HS-5 (cell line): Measurements from ENCODE around the gene LBP.
"Not testable (repeated sequence)": the region's sequence is repeated elsewhere in the genome, so short reads cannot be mapped to it uniquely, and the experiment has no call there.

Experiments used
- DNase-seq: peaks from one replicate; pipeline ENCODE4 v3.0.0-alpha.2; 2012; ENCODE audit warnings: low read depth

LBP gene, protein sequence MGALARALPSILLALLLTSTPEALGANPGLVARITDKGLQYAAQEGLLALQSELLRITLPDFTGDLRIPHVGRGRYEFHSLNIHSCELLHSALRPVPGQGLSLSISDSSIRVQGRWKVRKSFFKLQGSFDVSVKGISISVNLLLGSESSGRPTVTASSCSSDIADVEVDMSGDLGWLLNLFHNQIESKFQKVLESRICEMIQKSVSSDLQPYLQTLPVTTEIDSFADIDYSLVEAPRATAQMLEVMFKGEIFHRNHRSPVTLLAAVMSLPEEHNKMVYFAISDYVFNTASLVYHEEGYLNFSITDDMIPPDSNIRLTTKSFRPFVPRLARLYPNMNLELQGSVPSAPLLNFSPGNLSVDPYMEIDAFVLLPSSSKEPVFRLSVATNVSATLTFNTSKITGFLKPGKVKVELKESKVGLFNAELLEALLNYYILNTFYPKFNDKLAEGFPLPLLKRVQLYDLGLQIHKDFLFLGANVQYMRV

DNA sequence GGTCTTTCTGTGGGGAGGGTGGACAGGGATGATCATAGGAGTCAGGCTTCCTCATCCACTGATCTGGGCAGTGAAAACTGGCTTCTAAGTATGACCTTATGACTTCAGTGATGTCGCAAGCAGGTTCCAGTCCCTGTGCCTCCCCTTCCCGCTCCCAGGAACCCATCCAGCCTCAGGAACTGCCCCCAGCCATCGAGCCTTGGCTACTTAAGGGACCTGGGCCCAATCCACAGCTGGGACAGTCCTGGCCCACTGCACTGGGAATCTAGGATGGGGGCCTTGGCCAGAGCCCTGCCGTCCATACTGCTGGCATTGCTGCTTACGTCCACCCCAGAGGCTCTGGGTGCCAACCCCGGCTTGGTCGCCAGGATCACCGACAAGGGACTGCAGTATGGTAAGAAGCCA, at the start of gene LBP:
Gene LBP, plus strand, starts transcription at position 236 of the 405 bp plus-strand sequence. Its CDS starts 35 bp downstream, at position 271.
- DNase-seq = no peak

DNA sequence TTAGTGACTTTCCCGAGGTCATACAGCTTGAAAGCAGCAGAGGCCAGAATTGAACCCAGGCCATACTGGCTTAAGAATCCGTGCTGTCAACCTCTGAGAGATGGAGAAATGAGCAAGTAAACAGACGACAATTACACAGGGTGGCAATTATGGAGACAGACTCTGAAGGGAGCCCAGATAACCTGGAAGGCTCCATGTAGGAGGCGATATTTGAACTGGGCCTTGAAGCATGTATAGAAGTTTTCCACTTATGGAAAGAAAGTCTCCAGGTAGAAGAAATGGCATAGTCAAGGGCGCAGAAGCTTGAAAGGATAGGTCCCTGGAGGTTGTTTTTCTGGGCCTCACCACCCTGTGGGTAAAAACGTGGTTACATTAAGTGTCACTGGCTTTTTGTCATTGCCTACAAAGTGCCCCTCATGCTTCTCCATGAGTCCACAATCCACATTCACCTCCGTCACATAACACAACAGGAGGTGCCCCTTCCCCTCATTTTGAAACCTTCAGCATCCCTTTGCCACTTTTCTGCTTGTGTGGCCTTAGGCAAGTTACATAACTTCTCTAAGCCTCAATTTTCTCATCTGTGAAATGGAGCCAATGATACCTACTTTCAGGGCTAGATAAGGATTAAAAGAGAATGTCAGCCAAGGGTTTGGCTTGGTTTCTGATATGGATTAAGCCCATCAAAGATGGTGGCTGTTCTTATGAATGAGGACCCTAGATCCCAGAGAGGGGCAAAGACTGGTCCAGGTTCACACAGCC, 48.2 kb upstream of the LBP start:
- DNase-seq = no peak

DNA sequence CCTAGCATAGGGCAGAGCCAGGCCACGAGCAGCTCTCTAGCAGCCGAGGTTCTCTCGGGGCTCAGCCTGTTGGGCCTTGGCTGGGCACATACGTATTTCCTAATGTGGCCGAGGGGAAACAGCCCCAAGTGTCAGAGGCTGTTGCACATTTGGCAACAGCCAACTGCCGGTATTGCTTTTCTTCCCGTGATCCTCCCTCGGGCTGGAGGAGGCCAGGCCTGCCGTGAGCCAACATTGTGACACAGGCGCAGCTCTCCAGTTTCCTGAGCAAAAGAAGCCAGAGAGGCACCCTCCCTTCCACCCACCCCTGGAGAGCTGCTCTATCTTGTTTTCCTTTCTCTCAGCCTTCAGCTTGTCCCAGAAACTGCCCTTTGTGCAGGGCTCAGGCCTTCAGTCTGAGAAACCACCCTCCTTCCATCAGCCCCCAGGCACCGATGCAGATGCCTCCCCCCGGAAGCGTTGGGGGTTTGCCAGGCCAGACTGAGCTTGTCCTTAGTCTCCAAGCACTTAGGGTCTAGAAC, 47.5 kb upstream of the LBP start:
- DNase-seq = no peak

DNA sequence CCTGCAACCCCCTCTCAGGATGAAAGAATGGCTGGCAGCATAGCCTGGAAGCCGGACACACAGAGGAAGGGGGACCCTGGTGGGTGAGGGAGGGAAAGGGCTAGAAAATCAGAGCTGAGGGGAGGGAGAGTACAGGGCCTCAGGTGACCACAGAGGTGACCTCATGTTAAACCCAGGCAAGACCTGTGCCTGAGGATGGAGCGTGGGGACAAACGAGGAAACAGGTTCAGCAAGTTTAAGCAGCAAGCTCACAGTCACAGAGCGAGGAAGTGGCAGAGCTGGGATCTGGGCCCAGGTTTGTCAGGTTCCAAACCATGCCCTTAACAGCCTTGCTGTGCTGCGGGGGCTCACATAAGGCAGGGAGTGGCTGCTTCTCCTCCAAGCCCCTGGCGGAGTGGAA, 46.3 kb upstream of the LBP start:
- no peak for DNase-seq

DNA sequence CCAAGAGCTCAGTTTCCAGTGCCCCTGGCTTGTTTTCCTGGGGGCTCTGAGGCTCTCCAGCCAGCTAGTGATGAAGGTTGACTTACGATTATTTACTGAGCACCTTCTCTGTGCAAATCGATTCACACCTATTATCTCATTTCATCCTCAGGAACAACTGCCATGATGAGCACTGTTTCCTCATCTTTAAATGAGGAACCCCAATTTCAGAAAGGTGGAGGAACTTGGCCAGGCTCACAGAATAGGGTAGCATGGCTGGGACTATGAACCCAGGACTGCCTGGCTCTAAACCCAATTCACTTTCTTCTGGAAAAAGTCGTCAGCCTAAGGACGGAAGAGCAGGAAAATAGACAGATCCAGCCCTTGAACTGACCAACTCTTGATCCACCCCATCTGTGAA, 45.8 kb upstream of the LBP start:
- DNase-seq = no peak

DNA sequence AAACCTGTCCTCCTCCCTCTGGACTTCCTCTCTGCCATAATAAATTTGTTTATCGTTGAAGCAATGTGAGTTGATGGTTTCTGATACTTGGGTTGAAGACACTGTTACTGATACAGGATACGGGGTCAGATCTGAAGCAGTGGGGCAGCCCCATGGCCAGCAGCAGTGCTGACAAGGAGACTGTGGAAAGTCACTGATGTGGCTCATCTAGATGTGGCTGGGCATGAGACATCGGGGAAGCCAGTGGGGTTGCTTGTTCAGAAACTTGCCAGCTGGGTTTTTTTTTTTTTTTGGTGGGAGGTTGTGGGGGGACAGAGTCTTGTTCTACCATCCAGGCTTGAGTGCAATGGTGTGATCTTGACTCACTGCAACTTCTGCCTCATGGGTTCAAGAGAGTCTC, 45.0 kb upstream of the LBP start:
- DNase-seq = no peak

DNA sequence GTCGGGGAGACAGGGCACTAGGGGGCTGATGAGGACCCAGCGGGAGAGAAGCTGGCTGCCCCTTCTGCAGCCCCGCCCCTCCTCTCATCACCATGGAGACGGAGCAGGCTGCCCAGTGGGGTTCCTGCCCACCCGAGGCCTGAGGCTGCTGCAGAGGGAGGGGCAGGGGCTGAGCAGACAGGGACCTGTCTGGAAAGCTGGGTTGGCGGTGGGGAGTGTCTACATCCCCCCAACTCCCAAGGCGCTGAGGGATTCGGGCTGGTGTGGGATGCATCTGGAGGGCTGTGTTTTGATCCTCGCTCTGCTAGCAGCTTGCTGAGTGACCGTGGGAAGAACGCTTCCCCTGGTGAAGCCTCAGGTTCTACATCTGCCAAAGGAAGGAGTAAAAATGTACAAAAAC, 43.5 kb upstream of the LBP start:
- no peak for DNase-seq

DNA sequence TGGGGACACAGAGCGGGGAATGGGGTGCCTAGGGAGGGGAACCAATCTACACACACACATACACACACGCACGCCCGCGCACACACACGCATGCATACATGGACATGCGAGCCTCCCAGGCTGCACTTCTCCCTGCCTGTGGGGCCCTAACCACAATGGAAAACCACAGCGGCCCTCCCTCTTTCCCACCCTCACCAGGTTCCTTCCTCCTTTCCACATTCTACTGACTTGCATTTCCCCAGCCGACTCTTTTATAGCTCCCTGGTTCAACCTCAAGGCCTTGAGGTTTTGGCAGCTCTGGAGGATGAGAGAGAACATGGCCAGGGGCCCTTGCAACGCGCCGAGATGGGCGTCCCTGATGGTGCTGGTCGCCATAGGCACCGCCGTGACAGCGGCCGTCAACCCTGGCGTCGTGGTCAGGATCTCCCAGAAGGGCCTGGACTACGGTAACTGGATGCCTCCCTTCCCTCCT, 42.3 kb upstream of the LBP start, which contains the start of gene BPI:
Gene BPI, plus strand, starts transcription at position 249 of the 472 bp plus-strand sequence. Its CDS starts 68 bp downstream, at position 317.
- DNase-seq = no peak

DNA sequence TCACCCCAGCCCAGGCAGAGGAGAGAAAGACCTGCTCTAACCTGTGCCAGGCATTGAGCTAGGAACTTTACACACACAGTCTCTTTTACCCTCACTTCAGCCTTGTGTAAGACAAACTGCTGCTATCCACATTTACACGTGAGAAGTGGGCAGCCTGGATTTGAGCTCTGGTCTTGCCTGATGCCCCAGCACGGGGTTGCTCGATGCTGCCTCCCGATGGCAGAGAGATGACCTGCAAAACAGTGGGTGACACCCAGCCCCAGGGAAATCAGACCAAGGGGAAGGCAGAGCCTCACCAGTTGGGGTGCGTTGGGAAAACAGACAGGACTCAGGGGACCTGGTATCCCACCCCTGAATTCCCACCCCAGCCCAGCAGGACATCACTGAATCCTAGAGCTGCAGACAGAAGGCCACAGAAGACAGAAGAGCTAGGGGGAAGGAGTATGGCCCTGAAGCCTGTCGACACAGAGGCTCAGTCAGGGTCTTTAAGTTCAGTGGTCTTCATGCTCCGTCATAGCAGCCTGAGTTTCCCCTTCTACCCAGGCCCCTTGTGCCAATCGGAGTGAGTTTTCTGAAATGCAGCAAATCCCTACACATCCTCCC, 41.3 kb upstream of the LBP start:
- no peak for DNase-seq

DNA sequence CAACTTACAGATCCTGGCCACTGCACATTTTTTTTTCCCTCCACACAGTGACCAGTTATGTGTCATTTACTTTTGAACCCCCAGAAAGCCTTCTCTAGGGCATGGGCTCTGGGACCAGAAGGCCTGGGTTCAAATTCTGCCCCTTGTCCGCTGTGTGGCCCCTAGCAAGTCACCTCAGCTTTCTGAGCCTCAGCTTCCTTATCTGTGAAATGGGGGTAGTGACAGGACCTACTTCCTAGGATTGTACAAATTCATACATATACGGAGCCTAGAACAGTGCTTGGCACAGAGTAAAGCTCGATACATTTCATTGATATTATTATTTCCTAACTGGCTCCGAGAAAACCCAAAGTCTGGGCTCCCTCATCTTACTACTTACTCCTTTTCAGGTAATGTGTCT, 40.7 kb upstream of the LBP start:
- DNase-seq = no peak

DNA sequence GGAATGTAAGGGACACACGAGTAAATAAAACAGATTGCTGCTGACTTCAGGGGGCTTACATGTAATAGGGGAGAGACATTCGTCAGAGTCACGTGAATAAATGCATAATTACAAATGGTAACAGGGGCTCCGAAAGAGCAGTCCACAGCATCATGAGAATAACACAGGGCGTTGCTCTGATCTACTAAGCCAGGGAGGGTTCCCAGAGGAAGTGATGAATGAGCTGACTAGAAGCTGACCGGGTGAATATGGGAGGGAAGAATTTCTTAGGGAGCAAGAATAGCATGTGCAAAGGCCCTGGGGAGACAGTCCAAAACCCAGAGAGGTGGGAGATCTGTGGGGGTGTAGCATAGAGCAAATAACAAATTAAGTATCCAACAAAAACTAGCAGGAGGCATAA, 39.9 kb upstream of the LBP start:
- DNase-seq = no peak

DNA sequence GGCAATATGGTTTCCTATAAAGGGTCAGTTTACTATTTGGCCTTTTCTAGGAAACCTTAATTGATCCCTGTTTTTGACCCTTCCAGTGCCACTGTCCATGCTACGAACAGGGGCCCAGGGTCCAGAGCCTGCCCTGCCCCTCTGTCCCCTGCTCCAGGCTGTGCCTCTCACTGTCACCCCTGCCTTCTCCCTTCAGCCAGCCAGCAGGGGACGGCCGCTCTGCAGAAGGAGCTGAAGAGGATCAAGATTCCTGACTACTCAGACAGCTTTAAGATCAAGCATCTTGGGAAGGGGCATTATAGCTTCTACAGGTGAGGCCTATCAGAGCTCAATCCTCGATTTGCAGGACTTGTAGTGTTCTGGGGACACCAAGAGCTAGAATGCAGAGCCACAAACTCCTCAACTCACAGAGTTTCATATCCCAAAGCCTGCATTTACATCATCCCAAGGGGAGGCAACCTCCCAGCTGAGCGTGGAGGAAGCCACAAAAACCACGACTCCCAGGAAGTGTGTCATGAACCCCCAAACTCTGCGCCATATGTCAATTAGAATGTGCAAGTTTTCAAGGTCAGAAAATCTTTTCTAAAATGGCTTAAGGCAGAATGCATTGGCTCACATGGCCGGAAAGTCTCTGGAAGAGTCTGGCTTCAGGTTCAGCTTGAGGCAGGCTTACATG, 38.8 kb upstream of the LBP start:
- peak; percentile 39 for DNase-seq

DNA sequence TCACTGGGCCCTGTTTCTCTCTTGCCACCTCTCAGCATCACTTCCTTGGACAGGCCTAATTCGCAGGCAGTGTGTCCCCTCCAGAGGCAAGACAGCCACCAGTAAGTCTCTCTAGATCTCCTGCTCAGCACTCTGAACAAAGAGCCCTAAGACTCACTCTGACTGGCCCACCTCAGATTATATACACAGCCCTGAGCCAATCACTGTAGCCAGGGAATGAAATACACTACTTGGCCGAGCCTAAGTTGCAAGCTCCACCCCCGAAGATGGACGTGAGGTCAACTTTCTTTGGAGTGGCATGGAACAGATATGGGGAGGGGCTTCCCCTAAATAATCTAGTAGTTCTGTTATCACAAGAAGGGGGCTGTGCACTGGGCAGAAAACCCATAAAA, 38.2 kb upstream of the LBP start:
- no peak for DNase-seq

DNA sequence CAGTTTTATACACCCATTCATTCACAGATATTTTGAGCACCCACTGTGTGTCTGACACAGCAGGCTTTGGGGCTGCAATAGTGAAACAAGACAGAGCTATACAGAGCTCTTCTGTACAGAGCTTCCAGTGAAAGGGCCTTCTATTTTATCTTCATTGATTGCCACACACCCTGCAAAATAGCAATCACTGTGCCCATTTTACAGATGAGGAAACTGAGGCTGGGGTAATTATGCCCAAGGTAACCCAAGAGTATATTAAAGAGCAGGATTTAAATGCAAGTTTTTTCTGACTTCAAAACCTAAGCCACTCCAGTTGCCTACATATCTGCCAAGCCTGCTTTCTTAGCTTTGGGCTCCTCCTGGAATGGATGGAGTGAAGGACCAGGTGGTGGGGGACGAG, 37.8 kb upstream of the LBP start:
- no peak for DNase-seq

DNA sequence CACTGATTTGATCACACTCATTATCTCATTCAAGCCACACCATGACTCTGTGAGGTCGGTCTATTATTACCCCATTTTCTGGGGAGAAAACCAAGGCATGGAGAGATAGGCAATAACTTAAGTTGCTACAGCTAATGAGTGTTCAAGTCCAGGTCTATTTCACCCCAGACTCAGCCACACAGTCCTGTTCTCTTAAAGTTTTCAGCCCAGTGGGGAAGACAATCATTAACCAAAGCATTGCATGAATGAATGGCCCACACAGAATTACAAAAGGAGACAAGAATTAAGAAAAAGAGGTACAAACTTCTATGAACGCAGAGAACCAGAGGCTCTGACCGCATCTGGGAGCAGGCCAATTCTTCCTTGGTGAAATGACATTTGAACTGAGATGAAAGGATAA, 35.2 kb upstream of the LBP start:
- DNase-seq = no peak

DNA sequence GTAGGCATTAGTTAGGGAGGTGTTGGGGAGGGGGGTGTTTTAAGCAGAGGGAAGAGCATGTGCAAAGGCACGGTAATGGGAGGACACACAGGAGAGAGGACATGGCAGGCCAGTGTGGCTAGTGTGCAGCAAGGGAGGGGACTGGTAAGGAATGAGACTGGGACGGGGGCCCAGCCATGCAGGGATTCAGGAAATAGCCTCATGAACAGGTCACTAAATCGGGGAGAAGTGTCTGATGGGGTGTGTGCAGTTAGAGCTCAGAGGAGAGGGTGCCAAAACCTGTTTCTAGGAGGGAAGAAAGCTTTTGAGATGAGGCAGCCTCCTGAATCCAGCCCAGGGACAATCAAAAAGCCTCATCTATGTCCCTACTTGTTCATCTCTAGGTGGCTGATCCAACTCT, 34.8 kb upstream of the LBP start:
- DNase-seq = no peak

DNA sequence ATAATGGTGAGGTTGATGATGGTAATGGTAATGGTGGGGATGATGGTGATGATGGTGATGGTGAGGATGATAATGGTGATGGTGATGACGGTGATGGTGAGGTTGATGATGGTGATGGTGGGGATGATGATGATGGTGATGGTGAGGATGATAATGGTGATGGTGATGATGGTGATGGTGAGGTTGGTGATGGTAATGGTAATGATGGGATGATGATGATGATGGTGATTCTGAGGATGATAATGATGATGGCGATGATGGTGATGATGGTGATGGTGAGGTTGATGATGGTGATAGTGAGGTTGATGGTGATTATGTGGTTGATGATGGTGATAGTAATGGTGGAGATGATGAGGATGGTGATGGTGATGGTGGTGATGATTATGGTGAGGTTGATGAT, 32.6 kb upstream of the LBP start:
- DNase-seq = no peak

DNA sequence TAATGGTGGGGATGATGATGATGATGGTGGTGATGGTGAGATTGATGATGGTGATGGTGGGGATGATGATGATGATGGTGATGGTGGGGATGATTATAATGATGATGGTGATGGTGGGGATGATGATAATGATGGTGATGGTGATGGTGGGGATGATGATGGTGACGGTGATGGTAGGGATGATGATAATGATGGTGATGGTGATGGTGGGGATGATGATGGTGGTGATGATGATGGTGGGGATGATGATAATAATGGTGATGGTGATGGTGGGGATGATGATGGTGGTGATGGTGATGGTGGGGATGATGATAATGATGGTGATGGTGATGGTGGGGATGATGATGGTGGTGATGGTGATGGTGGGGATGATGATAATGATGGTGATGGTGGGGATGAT, 31.9 kb upstream of the LBP start:
- DNase-seq = not testable (repeated sequence)

DNA sequence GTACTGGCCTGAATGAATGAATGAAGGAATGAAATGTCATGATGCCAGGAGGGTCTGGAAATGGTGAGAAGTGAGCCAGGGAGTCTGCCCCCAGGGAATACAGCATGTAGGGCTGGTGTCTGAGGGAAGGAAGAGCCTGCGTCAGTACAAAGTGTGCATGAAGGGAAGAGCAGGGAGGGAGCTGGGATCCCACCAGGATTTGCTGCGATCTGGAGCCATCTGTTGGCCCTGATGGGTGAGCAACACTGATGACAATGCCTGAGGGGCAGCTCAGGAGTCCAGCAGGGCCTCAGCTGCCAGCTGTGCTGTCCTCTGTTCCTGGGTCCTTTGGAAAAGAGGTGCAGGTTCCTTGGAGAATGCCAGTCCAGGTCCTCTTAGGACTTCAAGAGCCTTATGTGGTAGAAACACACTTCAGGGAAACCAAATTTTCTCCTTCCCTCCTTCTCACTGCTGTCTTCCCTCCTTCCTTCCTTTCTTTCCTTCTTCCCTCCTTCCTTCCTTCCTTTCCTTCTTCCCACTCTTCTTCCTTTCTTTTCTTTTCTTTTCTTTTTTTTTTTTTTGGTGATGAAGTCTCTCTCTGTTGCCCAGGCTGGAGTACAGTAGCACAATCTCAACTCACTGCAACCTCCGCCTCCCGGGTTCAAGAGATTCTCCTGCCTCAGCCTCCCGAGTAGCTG, 30.9 kb upstream of the LBP start:
- no peak for DNase-seq

DNA sequence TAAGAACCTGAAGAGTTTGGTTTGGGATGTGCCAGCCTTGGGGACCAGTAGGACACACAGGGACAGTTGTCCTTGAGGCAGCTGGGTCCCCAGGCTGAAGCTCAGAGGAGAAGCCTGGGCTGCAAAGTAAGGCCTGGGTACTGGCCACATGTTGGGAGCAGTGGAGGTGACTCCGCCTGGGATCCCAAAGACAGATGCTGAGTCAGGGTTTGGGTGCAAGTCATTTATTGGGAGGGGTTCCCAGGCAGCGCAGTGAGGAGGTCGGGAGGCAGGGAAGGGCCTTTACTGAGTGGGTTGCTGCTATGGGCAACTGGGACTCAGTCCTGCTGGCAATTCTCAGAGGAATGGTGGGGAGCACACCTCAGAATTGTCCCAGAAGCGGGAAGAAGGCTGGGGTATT, 29.9 kb upstream of the LBP start:
- no peak for DNase-seq

DNA sequence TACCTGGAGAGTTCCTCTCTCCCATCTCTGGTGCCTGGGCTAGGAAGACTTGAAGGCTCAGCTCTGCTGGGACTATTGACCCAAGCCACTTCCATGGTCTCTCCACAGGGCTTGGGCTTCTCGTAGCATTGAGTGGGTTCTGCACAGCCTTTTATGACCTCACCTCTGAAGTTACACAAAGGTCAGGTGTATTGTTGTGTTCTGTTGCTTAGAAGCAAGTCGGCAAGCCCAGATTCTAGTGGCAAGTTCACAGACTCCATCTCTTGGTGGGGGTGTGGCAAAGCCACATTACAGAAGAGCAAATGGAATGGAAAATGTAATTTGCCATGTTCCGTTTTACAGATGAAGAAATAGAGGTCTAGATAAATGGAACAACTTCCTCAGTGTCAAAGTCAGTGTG, 28.9 kb upstream of the LBP start:
- no peak for DNase-seq
